IPS-18c (cell line): ENCODE results near the gene GPN2.
A peak's percentile ranks its signal among the peaks of the same experiment; 100 is the strongest.
"Not testable (repeated sequence)": the region's sequence is repeated elsewhere in the genome, so short reads cannot be mapped to it uniquely, and the experiment has no call there.

ENCODE experiments used
- H3K4me3 ChIP-seq: 2 replicates; pipeline ENCODE4 v1.7.0; 2013; ENCODE audit warnings: low read depth, mild to moderate bottlenecking, low read length, moderate library complexity; ENCODE audit not compliant: insufficient read depth
- H3K9me3 ChIP-seq: one replicate; pipeline ENCODE4 v1.6.1; 2013; ENCODE audit warnings: mild to moderate bottlenecking, low read length, moderate library complexity; ENCODE audit not compliant: control insufficient read depth, insufficient read depth

The GPN2 gene

DNA sequence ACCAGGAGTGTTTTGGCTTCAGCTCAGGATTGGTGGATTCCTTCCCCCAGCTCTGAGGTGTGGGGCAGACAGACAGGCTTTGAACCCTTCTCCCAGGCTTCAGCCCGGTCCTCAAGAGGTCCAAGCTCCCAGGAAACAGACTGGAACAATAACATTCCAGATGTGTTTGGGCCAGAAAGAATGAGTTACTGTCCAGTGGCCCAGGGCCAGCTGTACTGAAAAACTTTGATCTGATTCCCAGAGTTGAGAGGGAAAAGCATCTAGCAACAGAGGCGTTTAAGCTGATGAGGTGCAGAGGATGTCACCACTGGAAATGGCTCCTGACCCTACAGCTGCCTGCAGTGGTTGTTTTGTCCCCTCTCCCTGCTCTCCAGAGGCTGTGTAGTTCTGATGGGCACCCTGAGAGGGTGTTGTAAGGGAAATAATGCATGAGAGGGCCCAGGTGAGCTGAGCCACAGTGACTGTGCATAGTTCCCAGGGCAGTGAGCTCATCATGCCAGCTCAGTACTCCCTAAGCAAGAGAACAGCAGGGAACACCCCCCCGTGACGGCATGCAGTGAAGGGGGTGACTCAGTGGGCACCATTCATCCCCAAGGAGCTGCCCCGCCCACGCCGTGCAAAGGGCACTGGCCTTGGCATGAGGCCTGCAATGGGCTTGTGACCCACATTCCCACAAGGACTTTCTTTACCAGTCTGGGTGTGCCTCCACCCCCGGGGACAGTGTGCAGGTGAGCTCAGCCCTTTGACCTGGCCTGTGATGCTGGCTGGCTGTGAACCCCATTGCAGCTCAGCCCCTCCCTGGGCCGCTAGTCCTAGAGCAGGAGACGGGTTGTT, 40.9 kb downstream of the GPN2 start:
- H3K4me3 ChIP-seq = no peak overlapping the region
- no peaks in the 10 kb centered on the region for H3K9me3 ChIP-seq

DNA sequence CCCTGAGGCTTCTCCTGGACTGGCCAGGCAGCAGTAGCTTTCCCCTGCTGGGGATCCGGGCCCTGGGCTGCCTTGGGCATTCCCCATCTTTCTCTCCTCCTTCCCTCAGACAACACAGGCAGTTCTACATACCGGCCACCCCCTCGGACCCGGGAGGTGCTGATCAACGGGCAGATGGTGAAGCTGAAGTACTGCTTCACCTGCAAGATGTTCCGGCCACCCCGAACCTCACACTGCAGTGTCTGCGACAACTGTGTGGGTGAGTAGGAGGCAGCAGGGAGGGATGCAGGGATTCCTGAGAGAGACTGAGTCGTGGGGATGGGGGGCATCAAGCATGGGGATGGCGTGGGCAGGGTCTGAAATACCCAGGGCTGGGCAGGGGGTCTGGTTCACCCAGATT, 41.6 kb downstream of the GPN2 start:
- Histone ChIP-seq H3K4me3 (no peak overlapping the region), H3K9me3 (no peaks in the 10 kb centered on the region)

DNA sequence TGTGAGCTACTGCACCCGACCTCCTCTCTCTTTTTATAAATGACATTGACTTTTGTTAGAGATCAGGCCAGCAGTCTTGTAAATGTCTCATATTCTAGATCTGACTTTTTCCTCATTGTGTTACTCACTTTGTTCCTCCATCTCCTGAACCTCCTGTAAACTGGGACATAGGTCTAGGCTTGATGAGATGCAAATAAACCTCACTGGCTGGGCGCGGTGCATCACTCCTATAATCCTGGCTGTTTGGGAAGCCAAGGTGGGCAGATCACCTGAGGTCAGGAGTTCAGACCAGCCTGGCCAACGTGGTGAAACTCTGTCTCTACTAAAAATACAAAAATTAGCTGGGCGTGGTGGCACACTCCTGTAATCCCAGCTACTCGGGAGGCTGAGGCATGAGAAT, 42.3 kb downstream of the GPN2 start:
- not testable (repeated sequence) for H3K9me3 ChIP-seq

DNA sequence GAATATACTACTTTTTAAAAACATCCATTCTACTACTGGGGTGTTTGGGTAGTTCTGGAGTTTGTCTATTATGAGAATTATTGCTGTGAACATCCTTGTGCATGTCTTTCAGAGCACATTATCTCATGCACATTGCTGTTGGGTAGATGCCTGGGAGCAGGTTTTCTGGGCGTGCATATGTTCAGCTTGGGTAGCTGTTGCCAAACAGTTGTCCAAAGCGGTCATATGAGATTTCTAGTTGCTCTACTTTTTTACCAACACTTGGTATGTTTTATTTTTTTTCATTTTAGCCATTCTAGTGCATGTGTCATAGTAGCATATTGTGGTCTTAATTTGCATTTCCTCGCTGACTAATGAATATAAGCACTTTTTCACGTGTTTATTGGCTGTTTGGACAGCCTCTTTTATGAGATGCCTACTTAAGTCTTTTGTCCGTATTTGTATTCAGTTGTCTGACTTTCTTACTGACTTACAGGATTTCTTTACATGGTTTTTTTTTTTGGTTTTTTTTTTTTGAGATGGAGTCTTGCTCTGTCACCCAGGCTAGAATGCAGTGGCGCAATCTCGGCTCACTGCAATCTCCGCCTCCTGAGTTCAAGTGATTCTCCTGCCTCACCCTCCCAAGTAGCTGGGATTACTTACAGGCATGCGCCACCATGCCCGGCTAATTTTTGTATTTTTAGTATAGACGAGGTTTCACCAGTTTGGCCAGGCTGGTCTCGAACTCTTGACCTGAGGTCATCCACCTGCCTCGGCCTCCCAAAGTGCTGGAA, 45.5 kb downstream of the GPN2 start:
- no peaks in the 10 kb centered on the region for H3K9me3 ChIP-seq
- H3K4me3 ChIP-seq = no peak overlapping the region

More for the DNA sequence above, 42.3 kb downstream of the GPN2 start:
- not testable (repeated sequence) for H3K4me3 ChIP-seq

DNA sequence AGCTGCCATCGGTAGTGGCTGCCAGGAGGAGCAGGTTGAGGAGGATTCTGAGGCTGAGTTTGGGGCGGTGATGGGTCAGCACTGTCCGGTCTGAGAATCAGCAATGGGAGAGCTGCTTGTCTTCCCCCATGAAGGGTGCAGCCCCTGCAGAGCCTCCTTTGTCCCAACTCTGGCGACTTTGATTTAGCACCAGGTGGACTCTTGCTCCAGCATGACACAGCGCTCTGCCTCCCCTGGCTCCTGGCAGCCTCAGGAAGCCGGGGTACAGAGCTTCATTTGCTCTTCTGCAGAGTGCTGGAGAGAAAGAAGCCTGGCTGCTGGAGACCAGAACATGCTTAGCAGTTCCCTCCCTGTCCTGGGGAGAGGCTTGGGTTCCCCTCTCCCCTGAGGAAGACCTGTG, 50.3 kb downstream of the GPN2 start:
- H3K4me3 ChIP-seq = no peak overlapping the region

DNA sequence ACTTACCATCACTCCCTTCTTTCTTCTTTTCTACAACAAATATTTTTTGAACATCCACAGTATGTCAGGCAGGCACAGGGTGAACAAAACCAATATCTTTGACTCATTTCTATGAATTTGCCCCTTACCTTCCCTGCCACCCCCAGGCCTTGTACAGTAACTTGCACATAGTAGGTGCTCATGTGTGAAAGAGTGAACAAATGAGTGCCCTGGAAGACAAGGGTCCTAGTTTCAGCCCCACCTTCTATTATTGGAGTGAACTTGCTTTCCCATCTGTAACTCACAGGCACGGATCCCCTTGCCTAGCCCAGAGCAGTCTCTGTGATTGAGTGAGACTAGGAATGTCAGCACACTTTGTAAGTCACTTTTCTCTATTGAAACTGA, 50.8 kb downstream of the GPN2 start:
- H3K4me3 ChIP-seq = no peak overlapping the region

More for the DNA sequence above, 50.3 kb downstream of the GPN2 start:
- no peaks in the 10 kb centered on the region for H3K9me3 ChIP-seq

GRCh38 chr1:26838474-26839338, 51.4 kb downstream of the GPN2 start:
- no peaks in the 10 kb centered on the region for H3K9me3 ChIP-seq

More for the DNA sequence above, 50.8 kb downstream of the GPN2 start:
- no peaks in the 10 kb centered on the region for H3K9me3 ChIP-seq

GRCh38 chr1:26837665-26838064, 52.4 kb downstream of the GPN2 start:
- H3K4me3 ChIP-seq, H3K9me3 ChIP-seq: not testable (repeated sequence)

More at GRCh38 chr1:26838474-26839338, 51.4 kb downstream of the GPN2 start:
- no peak overlapping the region for H3K4me3 ChIP-seq

DNA sequence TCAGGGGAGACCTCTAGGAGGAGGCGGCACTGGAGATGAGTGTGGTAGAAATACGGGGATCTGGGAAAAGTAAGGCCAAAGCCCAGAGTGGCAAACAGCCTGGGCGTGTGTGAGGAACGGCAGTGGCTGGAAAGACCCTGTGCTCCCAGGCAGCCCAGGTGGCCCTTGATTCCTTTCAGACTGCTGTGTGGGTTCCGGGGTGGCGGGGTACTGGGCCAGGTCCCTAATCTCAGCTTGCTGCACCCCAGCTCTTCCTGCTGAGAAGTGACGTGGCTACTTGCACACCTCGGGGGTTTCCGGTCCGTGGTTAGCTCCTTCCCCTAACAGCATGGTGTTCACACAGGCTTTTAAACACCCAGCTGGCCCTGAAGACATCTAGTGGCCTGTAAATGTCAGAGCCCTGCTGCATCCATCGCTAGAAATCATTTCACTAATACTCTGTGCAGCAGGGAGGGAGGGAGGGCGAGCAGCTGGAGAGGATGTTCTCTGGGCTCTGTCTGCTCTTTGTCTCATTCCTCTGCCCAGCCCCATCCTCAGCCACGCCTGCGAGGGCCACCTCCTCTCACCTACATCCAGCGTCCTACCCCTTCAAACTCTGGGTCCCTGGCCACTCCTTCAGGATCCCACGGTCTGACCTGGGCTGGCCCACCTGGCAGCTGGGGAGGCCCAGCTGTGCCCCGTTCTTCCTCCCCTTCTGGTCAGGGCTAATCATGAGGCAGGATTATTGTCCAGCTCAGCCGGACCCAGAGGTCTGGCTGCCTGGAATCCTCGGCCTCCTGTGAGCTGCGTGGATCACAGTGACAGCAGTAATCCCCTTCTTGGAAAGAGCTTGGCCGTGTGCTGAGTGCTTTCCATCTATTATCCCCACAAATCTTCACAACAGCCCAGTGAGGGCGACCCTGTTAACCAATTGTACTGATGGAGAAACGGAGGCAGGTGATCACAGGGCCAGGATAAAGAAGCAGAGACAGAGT, 56.4 kb downstream of the GPN2 start:
- Histone ChIP-seq H3K4me3 (no peak overlapping the region), H3K9me3 (no peaks in the 10 kb centered on the region)

DNA sequence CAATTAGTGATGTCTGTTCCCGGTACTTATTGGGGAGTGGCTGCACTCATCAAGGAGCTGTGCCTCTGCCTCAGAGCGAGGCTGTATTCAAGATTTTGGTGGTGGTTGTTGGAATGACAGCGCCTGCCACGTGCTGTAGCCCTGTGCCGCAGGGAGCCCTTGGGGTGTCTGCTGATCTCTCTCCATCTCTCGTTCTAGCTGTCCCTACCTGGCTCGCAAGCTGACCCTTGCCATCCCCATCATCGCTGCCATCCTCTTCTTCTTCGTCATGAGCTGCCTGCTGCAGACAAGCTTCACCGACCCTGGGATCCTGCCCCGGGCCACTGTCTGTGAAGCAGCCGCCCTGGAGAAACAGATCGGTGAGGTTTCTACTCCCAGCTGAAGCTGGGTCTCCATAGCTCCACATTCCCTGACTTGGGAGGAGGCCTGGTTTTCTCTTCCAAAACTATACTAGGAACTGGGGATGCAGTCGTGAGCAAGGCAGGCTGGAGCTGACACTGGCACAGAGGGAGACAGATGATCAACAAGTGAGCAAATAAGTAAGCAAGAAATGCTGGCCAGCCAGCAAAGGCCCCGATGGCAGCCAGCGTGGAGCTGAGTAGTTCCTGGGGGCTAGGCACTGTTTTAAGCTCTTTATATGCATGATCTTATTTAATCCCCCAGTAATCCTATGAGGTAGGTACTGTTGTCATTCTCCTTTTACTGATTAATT, 57.7 kb downstream of the GPN2 start:
- H3K9me3 ChIP-seq = no peaks in the 10 kb centered on the region

DNA sequence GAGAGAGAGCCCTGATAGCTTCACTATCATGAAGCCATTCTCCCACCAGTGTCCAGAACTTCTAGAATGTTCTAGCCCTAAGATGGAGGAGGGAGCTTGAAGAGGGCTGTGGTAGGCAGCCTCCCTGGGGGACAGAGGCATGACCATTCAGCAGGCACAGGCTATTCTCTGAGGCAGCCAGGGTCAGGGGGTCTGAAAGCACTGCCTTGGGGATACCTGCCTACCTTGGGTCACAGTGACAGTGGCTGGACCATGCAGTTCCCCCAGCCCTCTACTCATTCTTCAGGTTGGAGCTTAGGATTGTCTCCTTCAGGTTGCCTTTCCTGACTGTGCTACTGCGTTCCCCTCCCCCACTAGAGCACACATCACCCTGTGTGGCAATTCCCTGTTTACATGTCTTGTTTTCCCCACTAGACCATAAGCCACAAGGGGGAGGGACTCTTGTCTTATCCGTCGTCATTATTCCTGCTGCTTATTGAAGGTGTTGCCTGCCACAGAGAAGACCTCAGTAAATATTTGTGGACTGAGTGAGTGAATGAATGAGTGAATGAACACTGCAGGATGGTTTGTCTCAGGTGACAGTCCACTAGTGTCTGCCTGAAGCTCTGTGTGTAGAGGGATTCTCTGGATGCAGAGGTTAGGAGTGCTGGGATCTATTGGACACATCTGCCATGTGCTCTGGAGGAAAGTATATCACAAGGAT, 58.4 kb downstream of the GPN2 start:
- Histone ChIP-seq H3K9me3 (no peaks in the 10 kb centered on the region), H3K4me3 (no peak overlapping the region)

More for the DNA sequence above, 57.7 kb downstream of the GPN2 start:
- no peak overlapping the region for H3K4me3 ChIP-seq

DNA sequence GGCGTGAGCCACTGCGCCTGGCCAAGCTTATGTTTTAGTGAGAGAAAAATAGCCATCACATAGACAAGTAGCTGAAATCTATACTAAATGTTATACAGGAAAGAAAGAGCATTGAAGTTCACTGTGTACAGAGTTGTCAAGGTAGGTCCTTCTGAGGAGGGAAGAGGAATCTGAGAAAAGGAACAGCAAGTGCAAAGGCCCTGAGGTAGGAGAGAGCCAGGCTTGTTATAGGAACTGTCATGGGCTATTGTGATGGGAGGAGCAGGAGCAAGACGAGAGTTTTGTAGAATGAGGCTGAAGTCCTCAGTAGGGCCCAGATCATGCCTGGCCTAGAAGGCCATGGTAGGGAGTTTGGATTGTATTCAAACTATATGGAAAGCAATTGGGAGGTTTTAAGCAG, 59.0 kb downstream of the GPN2 start:
- H3K4me3 ChIP-seq = no peak overlapping the region
- no peaks in the 10 kb centered on the region for H3K9me3 ChIP-seq

GRCh38 chr1:26829184-26829911, 60.7 kb downstream of the GPN2 start:
- peak overlapping the region; percentile 28; the same call in 1 of the 2 replicates for H3K4me3 ChIP-seq

GRCh38 chr1:26828411-26828991, 61.6 kb downstream of the GPN2 start:
- H3K9me3 ChIP-seq = no peaks in the 10 kb centered on the region
- H3K4me3 ChIP-seq = peak overlapping the region; percentile 28; the same call in 1 of the 2 replicates

More at GRCh38 chr1:26829184-26829911, 60.7 kb downstream of the GPN2 start:
- H3K9me3 ChIP-seq = no peaks in the 10 kb centered on the region
